ENCODE results near the gene MSI2. TPM values are rescaled to one million over a fixed set of nuclear protein-coding genes. Genes with fewer than 3 reads are reported as not detected.
"Not testable (repeated sequence)": the region's sequence is repeated elsewhere in the genome, so short reads cannot be mapped to it uniquely, and the experiment has no call there.

The MSI2 gene
- total RNA-seq, 1 donor from 2014 or later = 28.0 TPM

GRCh38 chr17:57494443-57494842 lies 238.1 kb downstream of the MSI2 start:
- DNase-seq (ENCODE audit: low spot score) = no peak

- no peak for DNase-seq (ENCODE audit: low spot score)
These were observed 239.4 kb downstream of the MSI2 start for GRCh38 chr17:57495771-57496170.

GRCh38 chr17:57496382-57496781 lies 240.1 kb downstream of the MSI2 start:
- no peak for DNase-seq (ENCODE audit: low spot score)

GRCh38 chr17:57498443-57498842 lies 242.1 kb downstream of the MSI2 start:
- DNase-seq (ENCODE audit: low spot score) = no peak

GRCh38 chr17:57499221-57499620 lies 242.9 kb downstream of the MSI2 start:
- DNase-seq (ENCODE audit: low spot score) = not testable (repeated sequence)

GRCh38 chr17:57499648-57500049 lies 243.3 kb downstream of the MSI2 start:
- no peak for DNase-seq (ENCODE audit: low spot score)

GRCh38 chr17:57501016-57501415 lies 244.7 kb downstream of the MSI2 start:
- no peak for DNase-seq (ENCODE audit: low spot score)

- DNase-seq (ENCODE audit: low spot score) = no peak
These were observed 245.7 kb downstream of the MSI2 start for GRCh38 chr17:57502022-57502421.

GRCh38 chr17:57502811-57503241 lies 246.5 kb downstream of the MSI2 start:
- DNase-seq (ENCODE audit: low spot score) = no peak

- DNase-seq (ENCODE audit: low spot score) = peak; percentile 59
These were observed 247.9 kb downstream of the MSI2 start for GRCh38 chr17:57504208-57504607.

GRCh38 chr17:57505841-57506773 lies 249.8 kb downstream of the MSI2 start:
- peak; percentile 12 for DNase-seq (ENCODE audit: low spot score)

GRCh38 chr17:57506774-57507127 lies 250.4 kb downstream of the MSI2 start:
- no peak for DNase-seq (ENCODE audit: low spot score)

- no peak for DNase-seq (ENCODE audit: low spot score)
These were observed 251.5 kb downstream of the MSI2 start for GRCh38 chr17:57507828-57508227.

GRCh38 chr17:57508671-57509070 lies 252.3 kb downstream of the MSI2 start:
- DNase-seq (ENCODE audit: low spot score) = no peak

- DNase-seq (ENCODE audit: low spot score) = no peak
These were observed 255.3 kb downstream of the MSI2 start for GRCh38 chr17:57511475-57512123.

- DNase-seq (ENCODE audit: low spot score) = no peak
These were observed 255.9 kb downstream of the MSI2 start for GRCh38 chr17:57512258-57512657.

GRCh38 chr17:57512691-57513090 lies 256.4 kb downstream of the MSI2 start:
- no peak for DNase-seq (ENCODE audit: low spot score)

GRCh38 chr17:57513569-57513968 lies 257.2 kb downstream of the MSI2 start:
- DNase-seq (ENCODE audit: low spot score) = no peak

GRCh38 chr17:57514614-57515013 lies 258.3 kb downstream of the MSI2 start:
- DNase-seq (ENCODE audit: low spot score) = no peak

GRCh38 chr17:57515662-57516211 lies 259.4 kb downstream of the MSI2 start:
- no peak for DNase-seq (ENCODE audit: low spot score)

GRCh38 chr17:57516290-57517230 lies 260.2 kb downstream of the MSI2 start:
- DNase-seq (ENCODE audit: low spot score) = no peak
